H1 (cell line): Measurements from ENCODE around the gene NTN4. TPM values are rescaled to one million over a fixed set of nuclear protein-coding genes. Genes with fewer than 3 reads are reported as not detected.

Source experiments
- CTCF ChIA-PET: fragments of 300-600 bp; sonication (Branson Sonifier 250); formaldehyde crosslinking; loops from one replicate; lab custom pipeline; 2021; ENCODE audit not compliant: partially characterized antibody; lab: Charles Lee
- POLR2A ChIA-PET: fragments of 300-600 bp; sonication (Branson Sonifier 250); formaldehyde crosslinking; loops from one replicate; lab custom pipeline; 2021; ENCODE audit warnings: inconsistent platforms; ENCODE audit not compliant: partially characterized antibody; lab: Charles Lee
- DNase-seq, 2 experiments: peaks; one replicate each; pipeline versions ENCODE4 v3.0.0 to v3.0.0-alpha.2; 2010 to 2022; ENCODE audit warnings: low spot score in 2 of 2, low read depth in 1 of 2, mixed read lengths in 1 of 2
- FAIRE-seq: peaks from 2 replicates; lab custom pipeline; 2011; peaks lifted over from hg19 to GRCh38; lab: Jason Lieb, UNC
- H2AFZ ChIP-seq: 2 replicates; pipeline ENCODE4 v1.8.1; 2012; ENCODE audit warnings: low read length, inconsistent platforms
- H2AK5ac ChIP-seq: 2 replicates; pipeline ENCODE4 v1.6.1; 2013; ENCODE audit warnings: low read depth, low read length
- H2BK120ac ChIP-seq: replicated peaks from 2 replicates; pipeline ENCODE3; 2013; ENCODE audit warnings: low read depth, low read length, inconsistent platforms
- H2BK12ac ChIP-seq: 2 replicates; pipeline ENCODE4 v1.6.1; 2013; ENCODE audit warnings: low read depth, low read length
- H2BK15ac ChIP-seq: 2 replicates; pipeline ENCODE4 v1.6.1; 2013; ENCODE audit warnings: low read length
- H2BK20ac ChIP-seq: 2 replicates; pipeline ENCODE4 v1.6.1; 2013; ENCODE audit warnings: low read length
- H2BK5ac ChIP-seq: 2 replicates; pipeline ENCODE4 v1.6.1; 2013; ENCODE audit warnings: low read depth, low read length
- H3K14ac ChIP-seq: 2 replicates; pipeline ENCODE4 v1.6.1; 2013; ENCODE audit warnings: inconsistent platforms; ENCODE audit not compliant: insufficient read length
- H3K18ac ChIP-seq: 2 replicates; pipeline ENCODE4 v1.6.1; 2013; ENCODE audit warnings: low read length; ENCODE audit errors: extremely low read depth
- H3K23ac ChIP-seq: 2 replicates; pipeline ENCODE4 v1.6.1; 2013; ENCODE audit warnings: inconsistent platforms; ENCODE audit not compliant: insufficient read length
- H3K23me2 ChIP-seq: 2 replicates; pipeline ENCODE4 v1.6.1; 2013; ENCODE audit warnings: low read depth, low read length
- H3K27ac ChIP-seq: 2 replicates; pipeline ENCODE4 v1.6.1; 2011; ENCODE audit warnings: low read depth, low read length, inconsistent platforms
- H3K27me3 ChIP-seq, 4 experiments: replicated peaks in 1 of 4; 1 replicate in 1 of 4; 2 replicates in 3 of 4; pipeline versions ENCODE4 v1.6.1 to v1.8.1; 2011 to 2013; ENCODE audit warnings: low read length in 3 of 4, mild to moderate bottlenecking in 3 of 4, inconsistent platforms in 2 of 4, mixed read lengths in 2 of 4, moderate library complexity in 1 of 4; ENCODE audit not compliant: control insufficient read depth in 3 of 4, insufficient read depth in 3 of 4; ENCODE audit errors: extremely low read depth in 1 of 4
- H3K36me3 ChIP-seq, 4 experiments: 2 replicates each; pipeline versions ENCODE4 v1.6.1 to v1.8.1; 2011 to 2013; ENCODE audit warnings: mild to moderate bottlenecking in 4 of 4, low read length in 3 of 4, moderate library complexity in 2 of 4, control low read depth in 1 of 4, inconsistent platforms in 1 of 4; ENCODE audit not compliant: insufficient read depth in 4 of 4, control insufficient read depth in 2 of 4
- H3K4ac ChIP-seq: replicated peaks from 2 replicates; pipeline ENCODE3; 2013; ENCODE audit warnings: low read length, low read depth, mixed read lengths, inconsistent platforms; ENCODE audit not compliant: insufficient read length
- H3K4me1 ChIP-seq, 4 experiments: replicated peaks in 1 of 4; 1 replicate in 1 of 4; 2 replicates in 3 of 4; pipeline versions ENCODE4 v1.6.1 to v1.8.1; 2011 to 2013; ENCODE audit warnings: low read length in 3 of 4, inconsistent platforms in 2 of 4, mixed read lengths in 1 of 4; ENCODE audit not compliant: insufficient read depth in 4 of 4, control insufficient read depth in 3 of 4
- H3K4me2 ChIP-seq, 2 experiments: 2 replicates each; pipeline versions ENCODE4 v1.6.1 to v1.8.1; 2011 to 2013; ENCODE audit warnings: low read depth in 2 of 2, low read length in 2 of 2, control low read depth in 1 of 2, inconsistent platforms in 1 of 2, mild to moderate bottlenecking in 1 of 2; ENCODE audit not compliant: insufficient read depth in 1 of 2
- H3K4me3 ChIP-seq, 4 experiments: fragments of 200-600, 300-600 bp in 1 of 4; sonication (generic), shearing (Covaris generic), sonication (Bioruptor Twin) in 1 of 4; 2 replicates each; pipeline versions ENCODE4 v1.5.1 to v1.8.1; 2011 to 2016; ENCODE audit warnings: low read length in 4 of 4, low read depth in 3 of 4, control low read depth in 2 of 4, inconsistent platforms in 2 of 4, mild to moderate bottlenecking in 2 of 4, mixed read lengths in 1 of 4, moderate library complexity in 1 of 4; ENCODE audit not compliant: insufficient read depth in 2 of 4; ENCODE audit errors: extremely low read depth in 1 of 4
- H3K56ac ChIP-seq: replicated peaks from 2 replicates; pipeline ENCODE3; 2013; ENCODE audit warnings: low read depth, mild to moderate bottlenecking, mixed read lengths, low read length, inconsistent platforms; ENCODE audit not compliant: insufficient read length
- H3K79me1 ChIP-seq: 2 replicates; pipeline ENCODE4 v1.6.1; 2013; ENCODE audit warnings: low read depth, low read length, control low read depth
- H3K79me2 ChIP-seq, 2 experiments: 2 replicates each; pipeline versions ENCODE4 v1.6.1 to v1.8.1; 2012 to 2013; ENCODE audit warnings: low read length in 2 of 2, mild to moderate bottlenecking in 2 of 2, inconsistent platforms in 1 of 2; ENCODE audit not compliant: insufficient read depth in 2 of 2, control insufficient read depth in 1 of 2
- H3K9ac ChIP-seq, 4 experiments: replicated peaks in 1 of 4; 1 replicate in 1 of 4; 2 replicates in 3 of 4; pipeline versions ENCODE4 v1.6.1 to v1.8.1; 2011 to 2013; ENCODE audit warnings: low read depth in 3 of 4, low read length in 3 of 4, control low read depth in 2 of 4, mild to moderate bottlenecking in 2 of 4, moderate library complexity in 2 of 4, inconsistent platforms in 1 of 4; ENCODE audit errors: extremely low read depth in 1 of 4
- H3K9me3 ChIP-seq, 2 experiments: 2 replicates each; pipeline versions ENCODE4 v1.6.1 to v1.8.1; 2012 to 2013; ENCODE audit warnings: mild to moderate bottlenecking in 2 of 2, moderate library complexity in 2 of 2, control low read depth in 1 of 2, inconsistent platforms in 1 of 2, low read depth in 1 of 2, low read length in 1 of 2, mixed read lengths in 1 of 2; ENCODE audit not compliant: insufficient read depth in 2 of 2
- H4K20me1 ChIP-seq, 2 experiments: replicated peaks in 1 of 2; 2 replicates each; pipeline versions ENCODE3 to v1.8.1; 2011 to 2013; ENCODE audit warnings: inconsistent platforms in 2 of 2, low read length in 2 of 2, mild to moderate bottlenecking in 1 of 2; ENCODE audit not compliant: insufficient read depth in 2 of 2, control insufficient read depth in 1 of 2
- H4K5ac ChIP-seq: 2 replicates; pipeline ENCODE4 v1.6.1; 2013; ENCODE audit warnings: low read length, low read depth, mixed read lengths, inconsistent platforms; ENCODE audit not compliant: insufficient read length
- H4K8ac ChIP-seq: 2 replicates; pipeline ENCODE4 v1.8.0; 2013; ENCODE audit warnings: mild to moderate bottlenecking, moderate library complexity, low read length, inconsistent platforms; ENCODE audit not compliant: insufficient read depth; ENCODE audit errors: extremely low read depth
- H4K91ac ChIP-seq: replicated peaks from 2 replicates; pipeline ENCODE3; 2013; ENCODE audit warnings: low read length, mixed read lengths, inconsistent platforms; ENCODE audit not compliant: insufficient read length
- BRCA1 ChIP-seq: IDR thresholded peaks from 2 replicates; pipeline ENCODE4 v1.6.1; 2012; ENCODE audit warnings: low read depth, low read length, improper control_type of control experiment
- CREB1 ChIP-seq: IDR thresholded peaks from 2 replicates; pipeline ENCODE4 v1.6.1; 2012; ENCODE audit warnings: inconsistent platforms
- RFX5 ChIP-seq: IDR thresholded peaks from 2 replicates; pipeline ENCODE4 v1.6.1; 2011; ENCODE audit warnings: low read depth, low read length, improper control_type of control experiment, borderline replicate concordance
- WGBS, 2 experiments: shearing (Covaris generic) in 1 of 2; methylation state at CpG; one replicate each; pipeline versions ENCODE4 v1.1.6 to v1.1.7; 2013 to 2015; ENCODE audit warnings: low lambda C conversion rate in 2 of 2, mixed read lengths in 2 of 2, inconsistent platforms in 1 of 2, low coverage in 1 of 2, missing lambda C conversion rate in 1 of 2; ENCODE audit not compliant: insufficient replicate concordance in 2 of 2, insufficient coverage in 1 of 2, insufficient read length in 1 of 2; ENCODE audit errors: extremely low coverage in 1 of 2, missing lambda C conversion rate in 1 of 2; 5-methylcytosine and 5-hydroxymethylcytosine counted together
- polyA plus RNA-seq, 7 experiments: library from polyadenylated mRNA; depleted of rRNA in 3 of 7; stranded (reverse) in 5 of 7; unstranded in 2 of 7; fragments of >200 nt in 5 of 7; fragments of 200-250 nt in 2 of 7; gene quantifications; 1 replicate in 5 of 7; 2 replicates in 1 of 7; 4 replicates in 1 of 7; pipeline versions ENCODE4 v1.2.1 to v1.2.3, GENCODE V29; 2011 to 2013; ENCODE audit warnings: missing spikeins in 2 of 7, mixed read lengths in 2 of 7
- total RNA-seq: library from RNA; stranded (reverse); fragmentation: NEBNext Ultra II Directional; extraction: Animal tissue kit (Norgen Biotek cat#: 25700); gene quantifications from 2 replicates; pipeline ENCODE4 v1.2.1, GENCODE V29; 2021

Gene NTN4
- total and polyA plus RNA-seq, 2 of the 8 experiments (the other 6 are each of a cell fraction or from before 2014, with no cell fraction given): 0.74 to 1.3 TPM

- FAIRE-seq: no peak
- Histone ChIP-seq H2BK120ac (no peak overlapping the region), H3K79me2 (no peaks in the 10 kb centered on the region), H2BK20ac (no peak overlapping the region), H3K27me3 (no peaks in the 10 kb centered on the region), H2BK15ac (no peak overlapping the region), H3K4me1 (no peaks in the 10 kb centered on the region), H3K9me3 (no peaks in the 10 kb centered on the region), H4K91ac (no peak overlapping the region), H3K27ac (no peak overlapping the region), H3K23me2 (peaks cover 10% of the 10 kb centered on the region; the same call in 1 of the 2 replicates), H4K5ac (no peak overlapping the region), H3K4me3 (no peak overlapping the region), H3K4me2 (no peak overlapping the region), H3K36me3 (no peaks in the 10 kb centered on the region), H3K4ac (no peak overlapping the region), H3K18ac (no peak overlapping the region), H3K56ac (no peak overlapping the region), H3K14ac (no peak overlapping the region), H3K9ac (no peak overlapping the region), H2AK5ac (no peak overlapping the region), H2AFZ (no peak overlapping the region), H3K23ac (no peak overlapping the region), H2BK5ac (no peak overlapping the region), H4K20me1 (no peaks in the 10 kb centered on the region), H2BK12ac (no peak overlapping the region), H3K79me1 (no peaks in the 10 kb centered on the region), H4K8ac (no peak overlapping the region)
- WGBS, 2 experiments: 89% methylated on average over 5 of the region's 6 CpGs; no CpG with 5 or more reads in 1 of the 2 experiments
- ChIA-PET CTCF (interaction anchor here (1.7 kb wide), 1 partner anchor 15 kb away, joined by 4 read pairs; no protein-coding TSS in a partner anchor), POLR2A (no interaction called here)
- DNase-seq: no peak
- TF ChIP-seq RFX5 (no peak), CREB1 (no peak), BRCA1 (no peak)
These were observed 138.9 kb downstream of the NTN4 start for GRCh38 chr12:95651681-95652080.
